ENCODE results near the gene CD302. TPM values are rescaled to one million over a fixed set of nuclear protein-coding genes. Genes with fewer than 3 reads are reported as not detected.
"Not testable (repeated sequence)": the region's sequence is repeated elsewhere in the genome, so short reads cannot be mapped to it uniquely, and the experiment has no call there.

CD302 gene
- total RNA-seq, 2 donors from 2014 or later, result 27.3 to 28.7 TPM

DNA sequence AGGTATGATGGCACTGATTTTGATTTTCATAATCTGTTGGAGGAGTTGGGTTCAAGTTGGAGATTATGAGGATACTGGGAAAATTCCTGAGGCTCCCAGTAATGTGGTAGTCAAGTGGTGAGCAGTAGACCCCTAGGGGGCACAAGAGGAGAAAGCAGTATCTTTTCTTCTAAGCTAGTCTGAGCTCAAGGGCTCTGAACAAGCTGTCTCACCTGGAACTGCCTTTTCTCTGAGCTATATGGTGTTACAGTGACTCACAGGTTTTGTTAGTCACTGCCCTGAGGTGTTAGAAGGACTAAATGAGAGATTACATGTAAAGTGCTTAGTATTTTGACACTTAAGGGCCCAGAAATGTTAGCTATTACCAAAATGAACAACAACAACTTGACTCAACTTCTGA, 42.2 kb downstream of the CD302 start:
- Histone ChIP-seq H3K27ac (peak overlapping the region in 1 of 2 donors; percentile 31), H3K27me3 (no peaks in the 10 kb centered on the region), H3K36me3 (peaks cover 40% of the 10 kb centered on the region), H3K9me3 (no peaks in the 10 kb centered on the region), H3K4me1 (peaks cover 0 to 33% of the 10 kb centered on the region in 2 donors), H3K4me3 (no peak overlapping the region)
- TF ChIP-seq CTCF (IDR thresholded peaks at IDR 0.05), result peak in 1 of 2 donors; percentile 27
- no peak for DNase-seq (ENCODE audit: low spot score)

GRCh38 chr2:159755014-159755413, 43.0 kb downstream of the CD302 start:
- Histone ChIP-seq H3K36me3 (peaks cover 40% of the 10 kb centered on the region), H3K27me3 (no peaks in the 10 kb centered on the region), H3K4me1 (peaks cover 0 to 33% of the 10 kb centered on the region in 2 donors), H3K27ac (no peak overlapping the region), H3K9me3 (no peaks in the 10 kb centered on the region), H3K4me3 (no peak overlapping the region)
- no peak for DNase-seq (ENCODE audit: low spot score)
- TF ChIP-seq CTCF (IDR thresholded peaks at IDR 0.05), result no peak

DNA sequence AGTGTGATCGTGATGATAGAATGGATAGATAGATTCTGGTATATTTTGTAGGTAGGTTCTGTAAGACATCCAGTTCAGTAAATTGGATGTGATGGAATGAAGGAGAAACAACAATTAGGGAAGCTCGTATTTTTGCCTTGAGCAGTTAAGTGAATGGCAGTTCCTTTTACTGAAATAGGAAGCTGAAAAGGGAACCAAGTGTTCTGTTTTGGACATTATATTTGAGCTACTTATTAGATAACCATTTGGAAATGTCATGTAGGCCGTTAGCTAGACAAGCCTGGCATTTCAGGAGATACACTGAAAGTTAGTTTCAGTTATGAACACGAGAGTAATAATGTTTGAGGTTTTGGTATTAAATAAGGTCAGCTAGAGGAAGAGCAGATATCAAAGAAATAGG, 44.2 kb downstream of the CD302 start:
- no peak overlapping the region for H3K4me3 ChIP-seq
- DNase-seq (ENCODE audit: low spot score), result no peak
- H3K36me3 ChIP-seq, result peaks cover 37% of the 10 kb centered on the region
- H3K9me3 ChIP-seq, result no peaks in the 10 kb centered on the region
- no peak for TF ChIP-seq CTCF (IDR thresholded peaks at IDR 0.05)
- peaks cover 0 to 33% of the 10 kb centered on the region in 2 donors for H3K4me1 ChIP-seq
- peak overlapping the region in 1 of 2 donors; percentile 19 for H3K27ac ChIP-seq
- no peaks in the 10 kb centered on the region for H3K27me3 ChIP-seq

DNA sequence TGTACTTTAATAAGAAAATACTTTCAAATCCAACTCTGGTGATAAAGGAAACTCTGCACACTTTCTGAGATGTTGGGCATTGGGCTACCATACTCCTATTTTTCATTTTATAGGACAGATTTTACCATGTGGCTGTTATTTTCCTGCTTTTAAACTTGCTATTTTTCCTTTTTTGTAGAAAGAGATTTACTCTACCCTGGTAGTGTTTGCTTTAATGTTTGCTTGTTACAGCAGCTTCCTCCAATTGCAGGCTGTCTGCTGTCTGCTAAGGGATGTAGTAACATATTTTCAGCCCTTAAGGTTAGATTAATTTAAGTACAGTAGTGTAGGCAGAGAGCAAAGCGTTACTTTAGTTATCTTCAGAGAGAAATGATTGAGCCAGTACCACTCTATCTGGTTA, 47.1 kb downstream of the CD302 start:
- no peaks in the 10 kb centered on the region for H3K27me3 ChIP-seq
- no peaks in the 10 kb centered on the region for H3K9me3 ChIP-seq
- DNase-seq (ENCODE audit: low spot score), result no peak
- H3K27ac ChIP-seq, result no peak overlapping the region
- peaks cover 58% of the 10 kb centered on the region for H3K36me3 ChIP-seq
- H3K4me1 ChIP-seq, result peaks cover 0 to 16% of the 10 kb centered on the region in 2 donors
- no peak for TF ChIP-seq CTCF (IDR thresholded peaks at IDR 0.05)
- no peak overlapping the region for H3K4me3 ChIP-seq

DNA sequence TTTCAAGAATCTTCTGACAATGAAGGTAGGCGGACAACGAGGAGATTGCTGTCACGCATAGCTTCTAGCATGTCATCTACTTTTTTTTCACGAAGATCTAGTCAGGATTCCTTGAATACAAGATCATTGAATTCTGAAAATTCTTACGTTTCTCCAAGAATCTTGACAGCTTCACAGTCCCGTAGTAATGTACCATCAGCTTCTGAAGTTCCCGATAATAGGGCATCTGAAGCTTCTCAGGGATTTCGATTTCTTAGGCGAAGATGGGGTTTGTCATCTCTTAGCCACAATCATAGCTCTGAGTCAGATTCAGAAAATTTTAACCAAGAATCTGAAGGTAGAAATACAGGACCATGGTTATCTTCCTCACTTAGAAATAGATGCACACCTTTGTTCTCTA, 49.9 kb downstream of the CD302 start:
- DNase-seq (ENCODE audit: low spot score), result no peak
- no peaks in the 10 kb centered on the region for H3K27me3 ChIP-seq
- peaks cover 66% of the 10 kb centered on the region for H3K36me3 ChIP-seq
- no peak overlapping the region for H3K4me3 ChIP-seq
- no peak for TF ChIP-seq CTCF (IDR thresholded peaks at IDR 0.05)
- no peak overlapping the region for H3K27ac ChIP-seq
- no peaks in the 10 kb centered on the region for H3K9me3 ChIP-seq
- H3K4me1 ChIP-seq, result peaks cover 0 to 5% of the 10 kb centered on the region in 2 donors

GRCh38 chr2:159745237-159745636, 52.8 kb downstream of the CD302 start:
- H3K27ac ChIP-seq, result peak overlapping the region; percentile 24 to 77

More at GRCh38 chr2:159745237-159745636, 52.8 kb downstream of the CD302 start:
- DNase-seq (ENCODE audit: low spot score); H3K27me3 ChIP-seq; H3K4me1 ChIP-seq; H3K9me3 ChIP-seq; H3K4me3 ChIP-seq: not testable (repeated sequence)
- peaks cover 50% of the 10 kb centered on the region for H3K36me3 ChIP-seq
